Glutamatergic neuron (in vitro differentiated cells): ENCODE measurements around the gene ZNF74. TPM values are rescaled to one million over a fixed set of nuclear protein-coding genes. Genes with fewer than 3 reads are reported as not detected.

ENCODE experiments used
- DNase-seq: peaks from one replicate; pipeline ENCODE4 v3.0.0; 2022
- H3K27ac Mint-ChIP-seq: one replicate; pipeline ENCODE4 v1.8.0; 2020; ENCODE audit warnings: mild to moderate bottlenecking, mixed read lengths, inconsistent platforms; ENCODE audit not compliant: unreplicated experiment
- H3K27me3 Mint-ChIP-seq: one replicate; pipeline ENCODE4 v1.8.0; 2020; ENCODE audit warnings: mild to moderate bottlenecking, moderate library complexity, mixed read lengths, inconsistent platforms; ENCODE audit not compliant: unreplicated experiment
- H3K36me3 Mint-ChIP-seq: one replicate; pipeline ENCODE4 v1.8.0; 2020; ENCODE audit warnings: mild to moderate bottlenecking, mixed read lengths, inconsistent platforms; ENCODE audit not compliant: unreplicated experiment
- H3K4me1 Mint-ChIP-seq: one replicate; pipeline ENCODE4 v1.8.0; 2020; ENCODE audit warnings: mild to moderate bottlenecking, low read depth, mixed read lengths, inconsistent platforms; ENCODE audit not compliant: unreplicated experiment
- H3K4me3 Mint-ChIP-seq: one replicate; pipeline ENCODE4 v1.8.0; 2020; ENCODE audit warnings: mild to moderate bottlenecking, mixed read lengths, inconsistent platforms; ENCODE audit not compliant: unreplicated experiment
- H3K9me3 Mint-ChIP-seq: one replicate; pipeline ENCODE4 v1.8.0; 2020; ENCODE audit warnings: mild to moderate bottlenecking, moderate library complexity, mixed read lengths, inconsistent platforms; ENCODE audit not compliant: unreplicated experiment
- CTCF ChIP-seq: fragments of 200-600 bp; sonication (generic); IDR thresholded peaks from one replicate; pipeline ENCODE4 v1.5.0; 2021; ENCODE audit not compliant: partially characterized antibody, unreplicated experiment
- total RNA-seq: library from RNA; stranded (reverse); fragmentation: NEBNext Ultra II Directional; extraction: Animal tissue kit (Norgen Biotek cat#: 25700); gene quantifications from one replicate; pipeline ENCODE4 v1.2.1, GENCODE V29; 2021; ENCODE audit not compliant: unreplicated experiment

Gene ZNF74
- total RNA-seq, 1 donor from 2014 or later, result 50.3 TPM

GRCh38 chr22:20386336-20386735, 7.6 kb upstream of the ZNF74 start:
- H3K36me3 Mint-ChIP-seq, result no peaks in the 10 kb centered on the region
- no peak overlapping the region for H3K4me3 Mint-ChIP-seq
- no peaks in the 10 kb centered on the region for H3K4me1 Mint-ChIP-seq
- H3K27me3 Mint-ChIP-seq, result peaks cover 4% of the 10 kb centered on the region
- no peak for DNase-seq
- no peak overlapping the region for H3K27ac Mint-ChIP-seq
- peaks cover 2% of the 10 kb centered on the region for H3K9me3 Mint-ChIP-seq
- no peak for TF ChIP-seq CTCF

- no peak for DNase-seq
- peaks cover 2% of the 10 kb centered on the region for H3K9me3 Mint-ChIP-seq
- no peak overlapping the region for H3K27ac Mint-ChIP-seq
- H3K4me3 Mint-ChIP-seq, result no peak overlapping the region
- TF ChIP-seq CTCF, result no peak
- H3K4me1 Mint-ChIP-seq, result no peaks in the 10 kb centered on the region
- H3K36me3 Mint-ChIP-seq, result no peaks in the 10 kb centered on the region
- H3K27me3 Mint-ChIP-seq, result peaks cover 4% of the 10 kb centered on the region
These were observed 7.0 kb upstream of the ZNF74 start for GRCh38 chr22:20386972-20387371.

GRCh38 chr22:20388200-20388599, 5.8 kb upstream of the ZNF74 start:
- H3K9me3 Mint-ChIP-seq, result peaks cover 2% of the 10 kb centered on the region
- no peak overlapping the region for H3K27ac Mint-ChIP-seq
- H3K36me3 Mint-ChIP-seq, result no peaks in the 10 kb centered on the region
- no peak overlapping the region for H3K4me3 Mint-ChIP-seq
- TF ChIP-seq CTCF, result no peak
- peaks cover 6% of the 10 kb centered on the region for H3K27me3 Mint-ChIP-seq
- no peak for DNase-seq
- H3K4me1 Mint-ChIP-seq, result no peaks in the 10 kb centered on the region

GRCh38 chr22:20389288-20389687, 4.7 kb upstream of the ZNF74 start:
- Mint-ChIP-seq H3K36me3 (no peaks in the 10 kb centered on the region), H3K27me3 (peaks cover 6% of the 10 kb centered on the region), H3K4me3 (no peak overlapping the region), H3K4me1 (peaks cover 3% of the 10 kb centered on the region), H3K27ac (no peak overlapping the region), H3K9me3 (no peaks in the 10 kb centered on the region)
- DNase-seq, result no peak
- no peak for TF ChIP-seq CTCF

- peaks cover 6% of the 10 kb centered on the region for H3K27me3 Mint-ChIP-seq
- H3K36me3 Mint-ChIP-seq, result no peaks in the 10 kb centered on the region
- H3K9me3 Mint-ChIP-seq, result peaks cover 3% of the 10 kb centered on the region
- H3K4me3 Mint-ChIP-seq, result no peak overlapping the region
- no peak for DNase-seq
- H3K27ac Mint-ChIP-seq, result no peak overlapping the region
- H3K4me1 Mint-ChIP-seq, result peaks cover 9% of the 10 kb centered on the region
- TF ChIP-seq CTCF, result no peak
These were observed 3.5 kb upstream of the ZNF74 start for GRCh38 chr22:20390394-20390907.
